ENCODE data around the gene FAM219A. TPM values are rescaled to one million over a fixed set of nuclear protein-coding genes. Genes with fewer than 3 reads are reported as not detected.
"Not testable (repeated sequence)": the region's sequence is repeated elsewhere in the genome, so short reads cannot be mapped to it uniquely, and the experiment has no call there.

Gene FAM219A
- total RNA-seq, 2 experiments from 2014 or later: 6.5 to 12.7 TPM

DNA sequence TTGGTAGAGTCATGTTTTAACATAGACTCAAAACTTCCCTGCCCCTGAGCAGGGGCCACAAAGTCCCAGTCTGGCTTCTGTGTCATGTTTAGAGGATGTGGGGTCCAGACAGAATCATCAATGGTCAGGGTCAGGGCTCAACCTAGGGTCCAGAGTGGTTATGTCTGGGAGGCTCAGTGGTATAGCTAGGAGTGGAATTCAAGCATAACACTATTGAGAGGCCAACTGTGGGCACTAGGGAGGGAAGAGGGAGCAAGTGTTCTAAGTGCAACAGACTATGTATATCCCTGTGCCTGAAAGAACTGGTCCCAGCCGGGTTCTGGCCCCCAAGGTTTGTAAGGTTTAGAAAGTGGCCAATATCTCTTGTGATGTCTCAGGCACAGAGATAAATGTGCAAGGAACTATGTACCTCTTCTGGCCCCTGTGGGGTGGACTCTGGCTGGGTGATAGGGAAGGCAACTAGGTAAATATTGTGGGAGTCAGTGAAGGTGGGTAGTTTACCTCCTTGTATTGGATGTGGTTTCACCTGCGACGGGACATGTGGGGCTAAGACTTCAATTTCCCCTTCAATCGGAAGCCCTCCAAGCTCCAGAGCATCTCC is 95.7 kb downstream of the FAM219A start:
- H2AFZ ChIP-seq (ENCODE audit: low read length): no peak overlapping the region
- BruUV-seq (replicated peaks): no TSS peak
- no peaks in the 10 kb centered on the region for H4K20me1 ChIP-seq (ENCODE audit: insufficient read depth, low read length)
- no peaks in the 10 kb centered on the region for H3K36me3 ChIP-seq (ENCODE audit: insufficient read depth, low read length)
- H3K27ac ChIP-seq (ENCODE audit: low read depth, low read length, poor library complexity, severe bottlenecking): no peak overlapping the region
- H3K4me1 ChIP-seq (ENCODE audit: insufficient read depth, low read length, poor library complexity, severe bottlenecking): no peaks in the 10 kb centered on the region
- DNase-seq (ENCODE audit: low spot score): no peak
- TF ChIP-seq, protein P1, sequence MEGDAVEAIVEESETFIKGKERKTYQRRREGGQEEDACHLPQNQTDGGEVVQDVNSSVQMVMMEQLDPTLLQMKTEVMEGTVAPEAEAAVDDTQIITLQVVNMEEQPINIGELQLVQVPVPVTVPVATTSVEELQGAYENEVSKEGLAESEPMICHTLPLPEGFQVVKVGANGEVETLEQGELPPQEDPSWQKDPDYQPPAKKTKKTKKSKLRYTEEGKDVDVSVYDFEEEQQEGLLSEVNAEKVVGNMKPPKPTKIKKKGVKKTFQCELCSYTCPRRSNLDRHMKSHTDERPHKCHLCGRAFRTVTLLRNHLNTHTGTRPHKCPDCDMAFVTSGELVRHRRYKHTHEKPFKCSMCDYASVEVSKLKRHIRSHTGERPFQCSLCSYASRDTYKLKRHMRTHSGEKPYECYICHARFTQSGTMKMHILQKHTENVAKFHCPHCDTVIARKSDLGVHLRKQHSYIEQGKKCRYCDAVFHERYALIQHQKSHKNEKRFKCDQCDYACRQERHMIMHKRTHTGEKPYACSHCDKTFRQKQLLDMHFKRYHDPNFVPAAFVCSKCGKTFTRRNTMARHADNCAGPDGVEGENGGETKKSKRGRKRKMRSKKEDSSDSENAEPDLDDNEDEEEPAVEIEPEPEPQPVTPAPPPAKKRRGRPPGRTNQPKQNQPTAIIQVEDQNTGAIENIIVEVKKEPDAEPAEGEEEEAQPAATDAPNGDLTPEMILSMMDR (conservative IDR thresholded peaks at IDR 0.05; ENCODE audit: low read length): no peak
- TF ChIP-seq EZH2phosphoT487 (IDR thresholded peaks at IDR 0.05; ENCODE audit: borderline replicate concordance, low read depth, low read length): no peak
- H3K4me3 ChIP-seq (ENCODE audit: low read depth, low read length, poor library complexity, severe bottlenecking): no peak overlapping the region
- intact Hi-C loops (cut with micrococcal nuclease; ENCODE audit: unreplicated experiment): no loop called here
- ChIA-PET CTCF (ENCODE audit: unreplicated experiment) (no interaction called here), POLR2A (no interaction called here)
- no peaks in the 10 kb centered on the region for H3K79me2 ChIP-seq (ENCODE audit: insufficient read depth, low read depth, low read length)
- no peaks in the 10 kb centered on the region for H3K9me2 ChIP-seq (ENCODE audit: insufficient read depth, low read length)
- no peaks in the 10 kb centered on the region for H3K9me3 ChIP-seq (ENCODE audit: low read length)
- H3K4me2 ChIP-seq (ENCODE audit: low read length): no peak overlapping the region

DNA sequence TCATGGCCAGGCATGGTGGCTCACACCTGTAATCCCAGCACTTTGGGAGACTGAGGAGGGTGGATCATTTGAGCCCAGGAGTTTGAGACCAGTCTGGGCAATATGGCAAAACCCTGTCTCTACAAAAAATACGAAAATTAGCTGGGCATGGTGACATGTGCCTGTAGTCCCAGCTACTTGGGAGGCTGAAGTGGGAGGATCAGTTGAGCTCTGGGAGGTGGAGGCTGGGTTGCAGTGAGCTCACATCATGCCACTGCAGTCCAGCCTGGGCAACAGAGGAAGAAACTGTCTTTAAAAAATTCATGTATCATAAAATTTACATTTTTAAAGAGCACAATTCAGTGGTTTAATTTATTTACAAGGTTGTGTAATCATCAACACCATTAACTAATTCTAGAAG is 105.4 kb downstream of the FAM219A start:
- H3K4me3 ChIP-seq (ENCODE audit: low read depth, low read length, poor library complexity, severe bottlenecking); intact Hi-C loops (cut with micrococcal nuclease; ENCODE audit: unreplicated experiment); BruUV-seq (replicated peaks); H3K79me2 ChIP-seq (ENCODE audit: insufficient read depth, low read depth, low read length); H3K4me1 ChIP-seq (ENCODE audit: insufficient read depth, low read length, poor library complexity, severe bottlenecking); H4K20me1 ChIP-seq (ENCODE audit: insufficient read depth, low read length); H2AFZ ChIP-seq (ENCODE audit: low read length); CTCF ChIA-PET (ENCODE audit: unreplicated experiment); H3K9me2 ChIP-seq (ENCODE audit: insufficient read depth, low read length); DNase-seq (ENCODE audit: low spot score); H3K4me2 ChIP-seq (ENCODE audit: low read length); H3K36me3 ChIP-seq (ENCODE audit: insufficient read depth, low read length); H3K27ac ChIP-seq (ENCODE audit: low read depth, low read length, poor library complexity, severe bottlenecking); H3K9me3 ChIP-seq (ENCODE audit: low read length): not testable (repeated sequence)
- POLR2A ChIA-PET: interaction anchor here (1.4 kb wide), 1 partner anchor 15 kb away, joined by 4 read pairs; no protein-coding TSS in a partner anchor

DNA sequence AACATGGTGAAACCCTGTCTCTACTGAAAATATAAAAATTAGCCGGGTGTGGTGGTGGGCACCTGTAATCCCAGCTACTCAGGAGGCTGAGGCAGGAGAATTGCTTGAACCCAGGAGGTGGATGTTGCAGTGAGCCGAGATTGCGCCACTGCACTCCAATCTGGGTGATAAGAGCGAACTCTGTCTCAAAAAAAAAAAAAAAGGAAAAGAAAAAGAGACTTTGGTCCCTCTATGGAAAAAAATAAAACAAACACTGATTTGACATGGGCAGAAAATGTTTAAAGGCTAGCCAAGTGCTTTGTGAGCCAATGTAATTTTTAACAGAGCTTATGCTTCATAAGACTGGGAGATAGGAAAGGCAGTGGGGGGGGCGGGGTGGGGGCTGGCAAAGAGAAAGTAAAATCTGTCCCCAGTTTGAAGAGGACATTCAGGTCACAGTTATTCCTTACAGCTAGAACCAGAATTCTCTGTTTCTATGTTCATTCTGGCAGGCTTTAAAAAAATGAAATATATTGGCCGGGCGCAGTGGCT is 106.2 kb downstream of the FAM219A start:
- H3K4me2 ChIP-seq (ENCODE audit: low read length); H3K4me3 ChIP-seq (ENCODE audit: low read depth, low read length, poor library complexity, severe bottlenecking); H3K79me2 ChIP-seq (ENCODE audit: insufficient read depth, low read depth, low read length); intact Hi-C loops (cut with micrococcal nuclease; ENCODE audit: unreplicated experiment); H4K20me1 ChIP-seq (ENCODE audit: insufficient read depth, low read length); CTCF ChIA-PET (ENCODE audit: unreplicated experiment); DNase-seq (ENCODE audit: low spot score); H3K9me3 ChIP-seq (ENCODE audit: low read length); BruUV-seq (replicated peaks); H3K27ac ChIP-seq (ENCODE audit: low read depth, low read length, poor library complexity, severe bottlenecking); H3K4me1 ChIP-seq (ENCODE audit: insufficient read depth, low read length, poor library complexity, severe bottlenecking); POLR2A ChIA-PET; H3K36me3 ChIP-seq (ENCODE audit: insufficient read depth, low read length); H2AFZ ChIP-seq (ENCODE audit: low read length); H3K9me2 ChIP-seq (ENCODE audit: insufficient read depth, low read length): not testable (repeated sequence)

DNA sequence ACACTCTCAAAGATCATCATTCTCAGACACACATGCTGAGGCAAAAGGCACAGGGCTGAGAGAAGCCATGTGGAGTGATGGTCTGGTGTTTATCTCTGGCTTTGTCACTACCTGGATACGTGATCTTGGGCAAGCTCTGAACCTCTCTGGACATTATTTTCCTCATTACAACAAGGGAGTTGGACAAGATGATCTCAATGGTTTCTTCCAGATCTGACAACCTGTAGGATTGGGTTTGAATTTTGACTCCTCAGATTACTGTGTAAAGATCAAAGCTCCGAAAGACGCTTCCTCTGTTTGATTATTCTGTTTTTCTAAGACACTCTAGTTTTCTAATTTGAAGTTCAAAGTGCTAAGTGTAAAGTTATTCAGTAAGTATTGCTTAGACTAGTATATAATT is 109.0 kb downstream of the FAM219A start:
- H3K4me3 ChIP-seq (ENCODE audit: low read depth, low read length, poor library complexity, severe bottlenecking): no peak overlapping the region
- no peaks in the 10 kb centered on the region for H4K20me1 ChIP-seq (ENCODE audit: insufficient read depth, low read length)
- ChIA-PET POLR2A (interaction anchor here (1.0 to 1.2 kb wide), 2 partner anchors 11 to 306 kb away, joined by 3 read pairs; no protein-coding TSS in a partner anchor), CTCF (ENCODE audit: unreplicated experiment) (no interaction called here)
- H3K36me3 ChIP-seq (ENCODE audit: insufficient read depth, low read length): no peaks in the 10 kb centered on the region
- TF ChIP-seq, protein P1 (conservative IDR thresholded peaks at IDR 0.05; ENCODE audit: low read length): no peak
- no peak for TF ChIP-seq EZH2phosphoT487 (IDR thresholded peaks at IDR 0.05; ENCODE audit: borderline replicate concordance, low read depth, low read length)
- no peaks in the 10 kb centered on the region for H3K79me2 ChIP-seq (ENCODE audit: insufficient read depth, low read depth, low read length)
- BruUV-seq (replicated peaks): no TSS peak
- no peak for DNase-seq (ENCODE audit: low spot score)
- no peaks in the 10 kb centered on the region for H3K4me1 ChIP-seq (ENCODE audit: insufficient read depth, low read length, poor library complexity, severe bottlenecking)
- H3K9me2 ChIP-seq (ENCODE audit: insufficient read depth, low read length): no peaks in the 10 kb centered on the region
- H2AFZ ChIP-seq (ENCODE audit: low read length): no peak overlapping the region
- H3K4me2 ChIP-seq (ENCODE audit: low read length): no peak overlapping the region
- no peaks in the 10 kb centered on the region for H3K9me3 ChIP-seq (ENCODE audit: low read length)
- H3K27ac ChIP-seq (ENCODE audit: low read depth, low read length, poor library complexity, severe bottlenecking): no peak overlapping the region
- intact Hi-C loops (cut with micrococcal nuclease; ENCODE audit: unreplicated experiment): no loop called here
